Measurements from ENCODE around the gene PANX1. TPM values are rescaled to one million over a fixed set of nuclear protein-coding genes. Genes with fewer than 3 reads are reported as not detected.

Gene PANX1
- total RNA-seq, 2 experiments from 2014 or later, result 9.8 to 10.7 TPM

DNA sequence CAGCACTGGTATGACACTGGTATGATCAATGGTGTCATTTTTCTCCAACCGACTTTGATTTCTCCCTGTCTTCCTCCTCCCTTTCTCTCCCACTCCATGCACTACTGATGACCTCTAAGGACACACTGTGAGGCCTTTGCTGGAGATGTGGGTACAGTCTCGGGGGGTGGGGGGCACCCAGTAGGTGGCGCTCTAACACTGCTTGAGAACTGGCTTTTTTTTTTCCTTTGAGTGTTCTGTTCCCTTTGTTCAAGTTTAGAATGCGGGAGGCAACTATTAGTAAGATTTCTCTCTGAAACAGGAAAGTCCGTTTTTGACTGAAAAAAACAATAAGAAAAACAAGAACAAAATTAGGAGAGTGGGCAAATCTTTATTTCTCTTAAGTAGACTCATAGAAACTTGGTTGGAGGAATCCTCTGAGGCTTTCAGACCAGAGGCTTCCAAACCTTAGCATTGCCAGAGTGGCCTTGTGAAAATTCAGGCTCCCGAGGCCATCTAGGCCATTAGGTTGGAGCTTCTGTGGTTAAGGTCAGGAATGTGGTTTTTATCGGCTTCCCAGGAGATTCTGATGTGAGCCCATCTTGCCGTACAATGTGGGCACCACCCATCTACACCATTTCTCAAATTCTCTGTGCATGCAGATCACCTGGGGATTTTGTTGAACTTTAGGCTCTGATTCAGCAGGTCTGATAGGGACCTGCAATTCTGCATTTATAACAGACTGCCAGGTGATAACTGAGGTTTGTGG is 43.2 kb downstream of the PANX1 start:
- peak; percentile 70 for DNase-seq
- intact Hi-C loops (cut with DNase I, micrococcal nuclease), result loop anchor here (1.0 to 5.0 kb wide), 3 partner anchors 245 to 334 kb away; no protein-coding TSS in a partner anchor
- Mint-ChIP-seq H3K27me3 (no peaks in the 10 kb centered on the region), H3K27ac (no peak overlapping the region), H3K9me3 (ENCODE audit: low read depth) (no peaks in the 10 kb centered on the region), H3K4me1 (peaks cover 14% of the 10 kb centered on the region), H3K4me3 (no peak overlapping the region), H3K36me3 (ENCODE audit: low read depth) (peaks cover 14% of the 10 kb centered on the region)
- ATAC-seq, result peak; percentile 47
- ChIA-PET POLR2A (no interaction called here), CTCF (interaction anchor here (0.8 to 2.3 kb wide), 8 partner anchors 12 to 413 kb away, joined by 3 to 7 read pairs (median 3); no protein-coding TSS in a partner anchor)

- CTCF ChIA-PET, result interaction anchor here (0.6 kb wide), 1 partner anchor 445 kb away, joined by 3 read pairs; no protein-coding TSS in a partner anchor
- peaks cover 37% of the 10 kb centered on the region for H3K36me3 Mint-ChIP-seq (ENCODE audit: low read depth)
Measured at GRCh38 chr11:94175535-94175934, 46.9 kb downstream of the PANX1 start.

DNA sequence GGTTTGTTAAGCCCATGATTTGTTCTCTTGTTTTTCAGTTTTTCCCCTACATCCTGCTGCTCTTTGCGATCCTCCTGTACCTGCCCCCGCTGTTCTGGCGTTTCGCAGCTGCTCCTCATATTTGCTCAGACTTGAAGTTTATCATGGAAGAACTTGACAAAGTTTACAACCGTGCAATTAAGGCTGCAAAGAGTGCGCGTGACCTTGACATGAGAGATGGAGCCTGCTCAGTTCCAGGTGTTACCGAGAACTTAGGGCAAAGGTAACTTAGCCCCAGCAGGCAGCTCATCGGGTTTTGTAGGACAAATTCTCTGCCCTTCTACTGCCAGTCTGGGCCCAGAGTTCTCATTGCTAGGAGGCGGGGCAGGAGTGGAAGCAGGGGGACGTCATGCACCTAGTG is 49.7 kb downstream of the PANX1 start:
- H3K27ac Mint-ChIP-seq, result no peak overlapping the region
- POLR2A ChIA-PET, result no interaction called here
- H3K9me3 Mint-ChIP-seq (ENCODE audit: low read depth), result no peaks in the 10 kb centered on the region
- no peak overlapping the region for H3K4me3 Mint-ChIP-seq
- peaks cover 43% of the 10 kb centered on the region for H3K36me3 Mint-ChIP-seq (ENCODE audit: low read depth)
- CTCF ChIA-PET, result no interaction called here
- H3K27me3 Mint-ChIP-seq, result no peaks in the 10 kb centered on the region
- intact Hi-C loops (cut with DNase I, micrococcal nuclease), result no loop called here
- DNase-seq (no peak), ATAC-seq (no peak)
- H3K4me1 Mint-ChIP-seq, result peaks cover 4% of the 10 kb centered on the region

More at GRCh38 chr11:94175535-94175934, 46.9 kb downstream of the PANX1 start:
- Mint-ChIP-seq H3K4me1 (peaks cover 14% of the 10 kb centered on the region), H3K27ac (no peak overlapping the region), H3K27me3 (no peaks in the 10 kb centered on the region), H3K4me3 (no peak overlapping the region), H3K9me3 (ENCODE audit: low read depth) (no peaks in the 10 kb centered on the region)
- no peak for ATAC-seq
- POLR2A ChIA-PET, result no interaction called here
- no peak for DNase-seq
- intact Hi-C loops (cut with DNase I, micrococcal nuclease), result no loop called here

DNA sequence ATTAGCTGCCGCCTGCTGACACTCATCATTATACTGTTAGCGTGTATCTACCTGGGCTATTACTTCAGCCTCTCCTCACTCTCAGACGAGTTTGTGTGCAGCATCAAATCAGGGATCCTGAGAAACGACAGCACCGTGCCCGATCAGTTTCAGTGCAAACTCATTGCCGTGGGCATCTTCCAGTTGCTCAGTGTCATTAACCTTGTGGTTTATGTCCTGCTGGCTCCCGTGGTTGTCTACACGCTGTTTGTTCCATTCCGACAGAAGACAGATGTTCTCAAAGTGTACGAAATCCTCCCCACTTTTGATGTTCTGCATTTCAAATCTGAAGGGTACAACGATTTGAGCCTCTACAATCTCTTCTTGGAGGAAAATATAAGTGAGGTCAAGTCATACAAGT is 51.1 kb downstream of the PANX1 start:
- ATAC-seq, result no peak
- DNase-seq, result no peak
- H3K27me3 Mint-ChIP-seq, result no peaks in the 10 kb centered on the region
- no peaks in the 10 kb centered on the region for H3K4me1 Mint-ChIP-seq
- H3K36me3 Mint-ChIP-seq (ENCODE audit: low read depth), result peaks cover 40% of the 10 kb centered on the region
- no peaks in the 10 kb centered on the region for H3K9me3 Mint-ChIP-seq (ENCODE audit: low read depth)
- POLR2A ChIA-PET, result no interaction called here
- intact Hi-C loops (cut with DNase I, micrococcal nuclease), result no loop called here
- no peak overlapping the region for H3K27ac Mint-ChIP-seq
- no peak overlapping the region for H3K4me3 Mint-ChIP-seq
- CTCF ChIA-PET, result no interaction called here

DNA sequence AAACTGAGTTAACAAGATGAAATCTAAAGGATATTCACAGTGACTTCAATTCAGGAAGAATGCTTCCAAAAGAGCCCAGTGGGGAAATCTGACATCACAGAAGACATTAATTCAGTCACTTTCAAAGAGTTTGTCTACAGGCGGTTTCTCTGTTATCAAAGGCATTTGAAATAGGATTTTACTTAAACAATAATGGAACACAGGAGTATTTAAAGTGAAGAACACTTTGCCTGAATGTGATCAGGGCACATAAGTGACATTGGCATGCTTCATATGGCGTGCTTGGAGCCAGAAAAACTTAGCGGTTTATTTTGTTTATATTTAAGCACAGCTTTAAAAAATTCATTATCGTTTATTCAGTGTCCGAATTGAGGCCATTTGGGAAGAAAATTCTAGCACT is 52.9 kb downstream of the PANX1 start:
- H3K36me3 Mint-ChIP-seq (ENCODE audit: low read depth), result peaks cover 41% of the 10 kb centered on the region
- ChIA-PET POLR2A (interaction anchor here (0.8 kb wide), 1 partner anchor 156 kb away, joined by 3 read pairs; no protein-coding TSS in a partner anchor), CTCF (interaction anchor here (1.5 kb wide), 1 partner anchor 10 kb away, joined by 3 read pairs; no protein-coding TSS in a partner anchor)
- H3K9me3 Mint-ChIP-seq (ENCODE audit: low read depth), result no peaks in the 10 kb centered on the region
- no peaks in the 10 kb centered on the region for H3K4me1 Mint-ChIP-seq
- H3K27me3 Mint-ChIP-seq, result no peaks in the 10 kb centered on the region
- intact Hi-C loops (cut with DNase I, micrococcal nuclease), result no loop called here
- DNase-seq (no peak), ATAC-seq (no peak)
- H3K4me3 Mint-ChIP-seq, result no peak overlapping the region
- H3K27ac Mint-ChIP-seq, result no peak overlapping the region

DNA sequence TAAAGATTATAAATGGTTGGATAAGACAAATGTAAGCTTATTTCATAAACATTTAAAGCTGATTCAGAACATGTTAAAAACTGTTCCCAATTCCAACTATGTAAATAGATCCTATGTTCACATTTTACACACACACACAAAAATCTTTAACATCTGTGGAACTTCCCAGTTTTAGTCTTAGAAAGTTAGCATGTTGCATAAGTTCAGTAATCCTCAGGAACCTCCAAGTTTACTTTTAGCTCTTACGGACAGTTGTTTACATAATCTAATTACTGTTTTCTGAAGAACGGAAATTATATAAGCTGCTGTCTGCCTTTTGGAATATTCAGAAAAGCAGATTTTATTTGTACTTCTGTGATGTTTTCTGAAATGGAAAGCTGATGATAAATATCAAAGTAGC is 53.3 kb downstream of the PANX1 start:
- no peaks in the 10 kb centered on the region for H3K9me3 Mint-ChIP-seq (ENCODE audit: low read depth)
- peaks cover 37% of the 10 kb centered on the region for H3K36me3 Mint-ChIP-seq (ENCODE audit: low read depth)
- H3K4me1 Mint-ChIP-seq, result no peaks in the 10 kb centered on the region
- intact Hi-C loops (cut with DNase I, micrococcal nuclease), result no loop called here
- no peak for ATAC-seq
- H3K27ac Mint-ChIP-seq, result no peak overlapping the region
- no peaks in the 10 kb centered on the region for H3K27me3 Mint-ChIP-seq
- ChIA-PET POLR2A (interaction anchor here (0.8 kb wide), 1 partner anchor 155 kb away, joined by 3 read pairs; no protein-coding TSS in a partner anchor), CTCF (interaction anchor here (1.5 kb wide), 1 partner anchor 10 kb away, joined by 3 read pairs; no protein-coding TSS in a partner anchor)
- H3K4me3 Mint-ChIP-seq, result no peak overlapping the region
- no peak for DNase-seq

GRCh38 chr11:94183251-94183885 is 54.7 kb downstream of the PANX1 start:
- Mint-ChIP-seq H3K4me3 (no peak overlapping the region), H3K4me1 (no peaks in the 10 kb centered on the region), H3K36me3 (ENCODE audit: low read depth) (peaks cover 28% of the 10 kb centered on the region), H3K9me3 (ENCODE audit: low read depth) (no peaks in the 10 kb centered on the region), H3K27me3 (no peaks in the 10 kb centered on the region), H3K27ac (no peak overlapping the region)
- intact Hi-C loops (cut with DNase I, micrococcal nuclease), result no loop called here
- CTCF ChIA-PET, result interaction anchor here (0.6 to 1.9 kb wide), 4 partner anchors 11 to 322 kb away, joined by 3 to 7 read pairs (median 4); no protein-coding TSS in a partner anchor
- POLR2A ChIA-PET, result no interaction called here
- ATAC-seq, result no peak
- DNase-seq, result no peak

- POLR2A ChIA-PET, result no interaction called here
- Mint-ChIP-seq H3K27me3 (no peaks in the 10 kb centered on the region), H3K9me3 (ENCODE audit: low read depth) (no peaks in the 10 kb centered on the region), H3K4me1 (no peaks in the 10 kb centered on the region), H3K27ac (no peak overlapping the region), H3K4me3 (no peak overlapping the region), H3K36me3 (ENCODE audit: low read depth) (peaks cover 24% of the 10 kb centered on the region)
- CTCF ChIA-PET, result interaction anchor here (1.1 to 1.9 kb wide), 4 partner anchors 11 to 335 kb away, joined by 3 to 7 read pairs (median 4); no protein-coding TSS in a partner anchor
- DNase-seq, result peak; percentile 50
- no peak for ATAC-seq
- intact Hi-C loops (cut with DNase I, micrococcal nuclease), result no loop called here
Measured at GRCh38 chr11:94183886-94184264, 55.2 kb downstream of the PANX1 start.

GRCh38 chr11:94184362-94184761 is 55.7 kb downstream of the PANX1 start:
- no peak for ATAC-seq
- H3K4me1 Mint-ChIP-seq, result no peaks in the 10 kb centered on the region
- POLR2A ChIA-PET, result no interaction called here

GRCh38 chr11:94184846-94185245 is 56.2 kb downstream of the PANX1 start:
- intact Hi-C loops (cut with DNase I, micrococcal nuclease), result no loop called here

More at GRCh38 chr11:94184362-94184761, 55.7 kb downstream of the PANX1 start:
- CTCF ChIA-PET, result interaction anchor here (1.1 to 1.9 kb wide), 4 partner anchors 12 to 335 kb away, joined by 3 to 7 read pairs (median 4); no protein-coding TSS in a partner anchor
- H3K27ac Mint-ChIP-seq, result no peak overlapping the region
- H3K27me3 Mint-ChIP-seq, result no peaks in the 10 kb centered on the region
- peaks cover 20% of the 10 kb centered on the region for H3K36me3 Mint-ChIP-seq (ENCODE audit: low read depth)
- H3K9me3 Mint-ChIP-seq (ENCODE audit: low read depth), result no peaks in the 10 kb centered on the region
- no peak for DNase-seq
- intact Hi-C loops (cut with DNase I, micrococcal nuclease), result no loop called here
- no peak overlapping the region for H3K4me3 Mint-ChIP-seq

DNA sequence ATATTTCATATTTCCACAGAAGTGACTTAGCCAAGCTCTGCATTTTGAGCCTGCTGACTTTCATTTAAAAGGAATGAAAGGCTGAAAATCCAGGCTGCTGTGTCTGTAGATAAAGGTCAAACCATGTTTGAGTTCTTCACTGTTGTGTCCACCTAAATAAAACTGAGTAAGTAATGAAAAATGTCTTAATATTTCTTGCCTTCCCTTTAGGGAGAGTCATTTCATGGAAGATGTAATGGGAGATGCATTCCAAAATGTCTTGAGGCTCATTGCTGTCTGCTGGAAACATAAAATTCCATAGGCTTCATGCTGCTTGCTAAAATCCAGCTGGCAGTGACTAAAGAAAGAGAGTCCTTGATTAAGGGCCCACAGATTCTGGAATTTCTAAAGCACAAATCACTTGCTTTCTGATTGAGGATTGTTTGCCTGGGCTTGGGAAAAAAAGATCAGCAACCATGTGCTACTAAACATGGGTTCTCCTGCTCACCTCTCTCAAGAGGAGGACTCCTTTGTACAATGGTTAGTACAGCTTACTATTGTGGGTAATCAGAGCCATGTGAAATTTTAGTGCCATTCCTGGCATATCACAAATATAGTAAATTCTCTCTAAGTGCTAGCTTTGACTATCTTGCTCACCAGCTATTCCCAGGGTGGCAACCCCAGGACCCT is 56.9 kb downstream of the PANX1 start:
- no peak for DNase-seq
- Mint-ChIP-seq H3K4me3 (no peak overlapping the region), H3K9me3 (ENCODE audit: low read depth) (no peaks in the 10 kb centered on the region), H3K36me3 (ENCODE audit: low read depth) (peaks cover 11% of the 10 kb centered on the region), H3K4me1 (no peaks in the 10 kb centered on the region), H3K27ac (no peak overlapping the region), H3K27me3 (no peaks in the 10 kb centered on the region)
- ChIA-PET POLR2A (no interaction called here), CTCF (interaction anchor here (0.6 kb wide), 1 partner anchor 180 kb away, joined by 3 read pairs; no protein-coding TSS in a partner anchor)
- ATAC-seq, result no peak
- intact Hi-C loops (cut with DNase I, micrococcal nuclease), result no loop called here

More at GRCh38 chr11:94184846-94185245, 56.2 kb downstream of the PANX1 start:
- Mint-ChIP-seq H3K27ac (no peak overlapping the region), H3K27me3 (no peaks in the 10 kb centered on the region), H3K36me3 (ENCODE audit: low read depth) (peaks cover 16% of the 10 kb centered on the region), H3K4me3 (no peak overlapping the region), H3K4me1 (no peaks in the 10 kb centered on the region), H3K9me3 (ENCODE audit: low read depth) (no peaks in the 10 kb centered on the region)
- DNase-seq (no peak), ATAC-seq (no peak)
- ChIA-PET POLR2A (no interaction called here), CTCF (interaction anchor here (0.6 to 1.9 kb wide), 4 partner anchors 12 to 334 kb away, joined by 3 to 7 read pairs (median 3); no protein-coding TSS in a partner anchor)

Data from activated CD4-positive, alpha-beta T cell treated with anti-CD3 and anti-CD28 coated beads for 36 hours (primary cell).